ENCODE data around the gene PDE3A.

GRCh38 chr12:20549108-20549719 lies 180.9 kb downstream of the PDE3A start:
- TF ChIP-seq EZH2phosphoT487 (IDR thresholded peaks at IDR 0.05; ENCODE audit: borderline replicate concordance, low read depth) (no peak), CTCF (IDR thresholded peaks at IDR 0.05) (peak; percentile 84), RAD21 (IDR thresholded peaks at IDR 0.05; ENCODE audit: low read length) (peak; percentile 71), USF2 (IDR thresholded peaks at IDR 0.05; ENCODE audit: borderline replicate concordance, low read depth, low read length) (no peak), MAX (IDR thresholded peaks at IDR 0.05; ENCODE audit: low read depth) (no peak), POLR2AphosphoS5 (IDR thresholded peaks at IDR 0.05; ENCODE audit: low read depth, low read length) (no peak), TEAD4 (IDR thresholded peaks at IDR 0.05; ENCODE audit: borderline replicate concordance, insufficient read depth) (no peak), MXI1 (IDR thresholded peaks at IDR 0.05; ENCODE audit: low read depth, low read length) (no peak), EP300 (IDR thresholded peaks at IDR 0.05; ENCODE audit: borderline replicate concordance in 1 of 2, low read depth in 1 of 2, low read length in 1 of 2) (no peak; a peak in 1 of 4 replicates), FOXJ3 (CRISPR knock-in tag; IDR thresholded peaks at IDR 0.05) (no peak)

Measured in SK-N-SH (cell line).